ENCODE results near the gene ARMC2.

- TF ChIP-seq CTCF (IDR thresholded peaks at IDR 0.05; ENCODE audit: low read depth, low read length, poor library complexity, severe bottlenecking) (no peak), EZH2phosphoT487 (IDR thresholded peaks at IDR 0.05; ENCODE audit: borderline replicate concordance, low read length) (no peak)
Measured at GRCh38 chr6:108846101-108846500, 2.1 kb upstream of the ARMC2 start.

Measured in DOHH2 (cell line).